GM19372 (cell line): ENCODE results near the gene EEFSEC.

ENCODE experiments used
- ATAC-seq: cut with Tn5 transposase; IDR thresholded peaks from one replicate; pipeline ENCODE4 v1.9.1; 2021; ENCODE audit warnings: mild to moderate bottlenecking, low read depth, moderate library complexity; ENCODE audit not compliant: unreplicated experiment

The EEFSEC gene

GRCh38 chr3:128282380-128283196, 129.3 kb downstream of the EEFSEC start:
- no peak for ATAC-seq

GRCh38 chr3:128283421-128283820, 130.1 kb downstream of the EEFSEC start:
- ATAC-seq: no peak

DNA sequence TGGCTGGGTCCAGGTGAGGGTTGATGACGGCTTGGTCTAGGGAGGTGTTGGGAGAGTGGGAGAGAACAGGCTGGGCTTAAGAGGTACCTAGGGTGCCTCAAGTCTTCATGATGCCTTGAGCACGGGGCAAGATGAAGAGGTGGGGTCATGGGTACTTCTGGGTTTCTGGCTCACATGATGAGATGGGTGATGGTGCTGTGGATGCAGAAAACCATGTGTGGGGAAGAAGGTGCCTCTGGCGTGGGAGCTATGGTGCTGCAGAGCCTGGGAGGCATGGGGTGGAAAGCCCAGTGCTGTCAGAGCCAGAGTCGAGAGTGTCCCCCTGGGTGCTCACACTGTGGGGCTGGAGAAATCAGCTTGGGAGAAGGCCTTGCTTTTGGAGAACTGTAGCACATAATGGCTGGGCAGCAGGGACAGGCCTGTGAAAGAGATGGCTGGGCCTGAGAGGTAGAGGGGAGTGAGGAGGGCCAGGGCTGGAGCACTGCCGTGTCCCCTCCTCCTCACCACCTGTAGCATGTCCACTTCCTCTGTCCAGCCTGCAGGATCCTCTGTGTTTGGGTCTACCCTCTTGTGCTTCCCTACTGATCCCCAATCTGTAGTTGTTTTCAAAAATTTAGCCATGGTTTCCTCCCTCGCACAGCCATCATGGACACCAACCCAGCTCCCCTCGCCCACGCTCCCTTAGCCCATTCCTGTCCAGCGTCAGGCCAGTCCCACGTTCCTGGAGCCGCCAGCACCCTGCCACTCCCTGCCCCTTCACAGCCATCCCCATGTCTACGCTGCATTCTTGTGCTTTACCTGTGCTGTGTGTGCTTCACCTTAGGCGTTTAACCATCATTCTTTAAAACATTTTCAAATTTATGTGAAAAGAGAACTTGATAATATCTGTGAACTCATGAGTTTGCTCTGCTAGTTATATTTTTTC, 132.0 kb downstream of the EEFSEC start:
- ATAC-seq: no peak

GRCh38 chr3:128285967-128286321, 132.7 kb downstream of the EEFSEC start:
- no peak for ATAC-seq

GRCh38 chr3:128286691-128287090, 133.4 kb downstream of the EEFSEC start:
- no peak for ATAC-seq

- no peak for ATAC-seq
Measured at GRCh38 chr3:128287216-128287615, 133.9 kb downstream of the EEFSEC start.

GRCh38 chr3:128289534-128289933, 136.3 kb downstream of the EEFSEC start:
- no peak for ATAC-seq

DNA sequence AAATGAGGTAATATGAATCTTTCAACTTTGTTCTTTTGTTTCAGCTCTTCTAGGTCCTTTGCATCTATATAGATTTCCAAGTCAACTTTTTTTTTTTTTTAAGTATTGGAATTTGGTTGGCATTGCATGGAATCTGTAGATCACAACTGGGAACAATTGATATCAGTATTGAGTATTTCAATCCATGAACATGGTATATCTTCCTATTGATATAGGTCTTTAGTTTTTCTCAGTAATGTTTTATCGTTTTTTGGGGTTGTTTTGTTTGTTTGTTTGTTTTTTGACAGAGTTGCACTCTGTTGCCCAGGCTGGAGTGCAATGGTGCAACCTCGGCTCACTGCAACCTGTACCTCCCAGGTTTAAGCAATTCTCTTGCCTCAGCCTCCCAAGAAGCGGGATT, 137.2 kb downstream of the EEFSEC start:
- ATAC-seq: no peak

GRCh38 chr3:128293930-128294329, 140.6 kb downstream of the EEFSEC start:
- no peak for ATAC-seq

DNA sequence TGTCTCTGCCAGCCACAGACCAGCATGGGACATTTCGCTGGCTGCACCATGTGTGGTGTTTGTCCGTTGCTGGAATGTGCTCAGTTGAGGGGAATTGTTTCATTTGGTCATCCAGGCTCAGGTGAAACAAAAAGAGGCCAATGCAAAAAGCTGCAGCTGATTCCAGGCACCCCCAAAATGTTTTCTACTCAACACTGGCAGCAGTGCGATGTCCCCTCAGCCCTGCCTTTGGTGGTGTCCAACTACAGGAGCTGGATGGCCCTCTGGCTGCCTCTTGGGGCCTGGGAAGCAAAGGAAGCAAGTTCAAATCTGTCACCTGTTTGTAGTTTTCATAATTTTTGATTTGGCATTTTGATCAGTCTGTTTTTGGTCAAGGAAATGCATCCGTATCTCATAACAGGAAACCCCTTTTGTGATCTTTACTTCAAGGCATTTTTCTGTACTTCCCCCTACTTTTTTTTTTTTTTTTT, 141.8 kb downstream of the EEFSEC start:
- no peak for ATAC-seq

- ATAC-seq: no peak
Measured at GRCh38 chr3:128296469-128297251, 143.4 kb downstream of the EEFSEC start.

GRCh38 chr3:128297401-128298138, 144.3 kb downstream of the EEFSEC start:
- ATAC-seq: no peak

DNA sequence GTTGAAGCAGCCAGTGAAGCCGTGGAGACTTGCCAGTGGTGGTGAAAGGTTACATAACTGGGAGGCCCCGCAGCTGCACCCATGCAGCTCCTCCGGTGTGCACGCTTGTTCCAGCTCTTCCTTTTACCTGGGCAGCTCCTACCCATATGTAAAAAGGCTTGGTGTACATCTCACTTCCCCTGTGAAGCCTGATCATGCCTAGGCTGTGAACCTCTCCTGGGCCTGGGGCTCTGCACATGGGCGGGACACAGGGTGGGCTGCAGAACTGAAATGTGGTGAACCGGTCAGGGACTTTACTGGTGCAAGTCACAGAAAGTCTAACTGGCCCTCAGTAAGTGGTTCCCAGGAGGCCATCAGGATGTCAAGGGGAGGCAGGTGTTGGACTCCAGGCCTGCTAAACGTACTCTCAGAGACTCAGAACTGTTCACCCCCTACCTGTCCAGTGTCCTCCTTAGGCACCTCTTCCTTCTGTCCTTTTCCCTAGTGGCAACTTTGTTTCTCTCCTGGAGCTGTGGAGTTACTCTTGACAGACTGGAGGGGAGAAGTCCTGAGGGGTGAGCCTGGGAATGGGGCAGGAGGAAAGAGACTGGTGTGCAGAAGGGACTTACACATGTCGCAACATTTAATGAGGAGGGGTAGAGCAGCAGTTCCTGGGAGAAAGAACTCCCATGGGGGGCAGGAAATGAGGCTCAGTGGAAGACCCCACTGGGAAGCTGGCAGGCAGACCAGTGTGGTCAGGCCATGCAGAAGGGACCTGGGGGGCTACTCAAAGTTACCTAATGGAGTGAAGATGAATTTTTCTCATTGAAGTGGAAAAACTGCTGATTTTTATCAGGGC, 148.1 kb downstream of the EEFSEC start:
- no peak for ATAC-seq

- ATAC-seq: no peak
Measured at GRCh38 chr3:128306481-128306880, 153.2 kb downstream of the EEFSEC start.

- no peak for ATAC-seq
Measured at GRCh38 chr3:128307029-128307633, 153.8 kb downstream of the EEFSEC start.

DNA sequence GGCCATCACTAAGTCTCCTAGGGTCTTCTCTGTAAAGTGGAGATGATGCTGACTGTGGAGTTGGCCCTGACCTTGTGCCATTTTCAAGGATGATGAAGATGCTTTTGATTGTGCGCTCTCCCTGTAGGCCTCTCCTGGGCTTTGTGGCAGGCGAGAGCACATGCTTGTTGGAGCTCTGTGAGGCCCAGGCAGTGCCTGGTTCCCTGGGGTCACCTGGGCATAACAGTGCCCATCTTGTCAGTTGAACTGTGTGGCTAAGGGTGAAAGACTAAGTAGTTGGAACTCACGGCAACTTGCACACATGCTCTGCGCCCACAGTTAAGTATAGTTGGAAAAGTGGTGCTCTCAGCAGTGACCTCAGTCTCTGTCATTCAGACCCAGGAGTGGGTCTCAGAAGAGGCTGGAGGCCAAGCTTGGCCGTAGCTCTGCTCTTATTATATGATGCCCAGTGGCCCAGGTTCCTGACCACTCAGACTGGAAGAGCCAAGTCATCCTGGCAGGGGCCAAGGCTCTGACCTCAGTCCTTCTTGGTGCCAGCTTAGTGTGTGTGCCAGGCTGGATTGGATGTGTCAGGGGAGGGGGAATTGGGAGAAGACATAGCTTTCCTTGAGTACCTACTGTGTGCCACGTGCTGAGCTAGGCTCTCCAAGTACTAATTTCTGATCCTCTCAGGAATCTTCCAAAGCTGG, 154.6 kb downstream of the EEFSEC start:
- no peak for ATAC-seq

DNA sequence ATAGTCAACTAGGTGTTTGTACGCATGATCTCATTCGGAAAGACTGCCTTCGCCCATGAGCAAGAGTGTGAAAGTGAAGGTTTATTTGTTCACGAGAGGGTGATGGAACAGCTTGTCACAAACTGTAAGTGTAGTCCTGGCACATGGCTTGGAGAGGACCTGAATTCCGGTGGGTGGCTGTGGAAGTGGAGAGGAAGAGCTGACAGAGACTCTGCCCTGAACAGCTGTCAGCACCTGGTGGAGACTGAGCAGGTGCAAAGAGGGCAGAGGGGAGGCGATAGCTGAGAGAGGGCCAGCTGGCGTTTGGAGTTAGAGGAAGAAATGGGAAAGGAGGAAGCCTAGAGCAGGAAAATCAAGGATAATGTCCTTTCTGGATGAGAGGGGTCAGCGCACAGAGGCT, 155.7 kb downstream of the EEFSEC start:
- ATAC-seq: no peak
